Esophagus squamous epithelium (tissue), 5 donors: ENCODE measurements around the gene CDH13. TPM values are rescaled to one million over a fixed set of nuclear protein-coding genes. Genes with fewer than 3 reads are reported as not detected.
"Not testable (repeated sequence)": the region's sequence is repeated elsewhere in the genome, so short reads cannot be mapped to it uniquely, and the experiment has no call there.

ENCODE experiments used
- DNase-seq: peaks from one replicate; lab custom pipeline; 2025; lab: John Stamatoyannopoulos, UW
- H3K27ac ChIP-seq, 4 donors: fragments of 200-600 bp; sonication (generic); one replicate each; pipeline ENCODE4 v1.5.1; 2016 to 2019; ENCODE audit warnings: mild to moderate bottlenecking in 1 of 4
- H3K27me3 ChIP-seq, 4 donors: fragments of 200-600 bp; sonication (generic); 1 replicate in 3 of 4; 2 replicates in 1 of 4; pipeline versions ENCODE4 v1.5.1 to v1.6.0; 2017 to 2021; ENCODE audit warnings: antibody characterized with exemption in 1 of 4
- H3K36me3 ChIP-seq, 3 donors: fragments of 200-600 bp; sonication (generic); one replicate each; pipeline ENCODE4 v1.5.1; 2016 to 2019
- H3K4me1 ChIP-seq, 3 donors: fragments of 200-600 bp; sonication (generic); one replicate each; pipeline ENCODE4 v1.5.1; 2017 to 2019
- H3K4me3 ChIP-seq, 4 donors: fragments of 200-600 bp; sonication (generic); 1 replicate in 3 of 4; 2 replicates in 1 of 4; pipeline ENCODE4 v1.5.1; 2016 to 2019; ENCODE audit warnings: mild to moderate bottlenecking in 2 of 4, moderate library complexity in 1 of 4
- H3K9me3 ChIP-seq, 3 donors: fragments of 200-600 bp; sonication (generic); one replicate each; pipeline ENCODE4 v1.5.1; 2016 to 2019
- POLR2A ChIP-seq, 4 donors: fragments of 450-650 bp; IDR thresholded peaks; one replicate each; pipeline ENCODE4 v1.6.1; 2017; ENCODE audit warnings: antibody characterized with exemption in 4 of 4, mild to moderate bottlenecking in 4 of 4, moderate library complexity in 3 of 4
- WGBS, 2 donors: methylation state at CpG; one replicate each; pipeline ENCODE4 v1.1.5; 2018; 5-methylcytosine and 5-hydroxymethylcytosine counted together
- intact Hi-C: fragments of 100-400 bp; cut with DNase I; formaldehyde crosslinking; loops from one replicate; pipeline ENCODE4 v1.15.0; 2022
- total RNA-seq, 4 donors: library from RNA; depleted of rRNA; stranded (reverse); fragments of >200 nt; gene quantifications; one replicate each; pipeline ENCODE4 v1.1.0, GENCODE V29; 2016
- TF ChIP-seq, protein P1 (sequence below), 6 experiments: fragments of 450-650 bp in 4 of 6; fragments of 200-600 bp in 2 of 6; sonication (generic) in 2 of 6; IDR thresholded peaks; one replicate each; pipeline ENCODE4 v1.5.1; 2016 to 2019; ENCODE audit warnings: antibody characterized with exemption in 6 of 6, mild to moderate bottlenecking in 4 of 6, moderate library complexity in 4 of 6
- donor health status: DM: yes; HTN: yes; CAD: no.

The CDH13 gene
- total RNA-seq, 4 donors from 2014 or later, result 6.9 to 31.9 (median 21.1) TPM

DNA sequence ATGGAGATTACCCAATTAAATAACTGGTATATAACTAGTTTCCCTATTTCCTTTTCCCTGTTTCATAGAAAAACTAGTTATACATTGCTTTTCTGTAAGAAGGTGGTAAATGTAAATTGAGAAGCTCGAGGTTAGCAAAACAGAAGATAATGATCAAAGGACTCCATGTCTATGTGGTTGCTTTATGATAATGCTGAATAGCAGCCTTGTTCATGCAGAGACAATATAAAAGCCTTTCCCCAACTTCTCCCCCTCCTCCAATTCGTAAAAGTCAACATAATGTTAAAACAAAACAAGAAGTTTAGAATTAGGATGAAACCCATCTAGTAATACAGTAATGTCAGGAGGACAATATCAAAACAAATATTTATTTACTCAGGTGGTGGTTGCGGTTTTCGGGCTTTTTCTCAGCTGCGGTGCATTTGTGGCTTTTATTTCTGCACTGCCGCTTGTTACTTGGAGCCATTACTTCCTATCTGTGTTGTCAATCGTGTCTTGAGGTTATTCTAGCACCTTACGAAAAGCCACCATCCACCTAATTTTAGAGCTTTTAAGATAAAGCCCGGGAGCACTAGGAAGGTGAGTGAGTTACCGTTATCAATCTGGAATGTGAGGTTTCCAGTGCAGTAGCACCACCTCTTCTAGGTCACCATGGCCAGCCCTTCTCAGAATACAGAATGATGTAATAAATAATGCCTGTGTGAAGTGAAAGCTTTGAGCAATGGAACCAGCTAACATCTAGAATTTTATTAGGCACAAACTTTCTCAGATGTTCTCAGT lies 297.5 kb downstream of the CDH13 start:
- Histone ChIP-seq H3K36me3 (no peaks in the 10 kb centered on the region), H3K4me3 (no peak overlapping the region), H3K4me1 (no peaks in the 10 kb centered on the region), H3K27me3 (no peaks in the 10 kb centered on the region), H3K27ac (no peak overlapping the region), H3K9me3 (peaks cover 0 to 6% (median 4%) of the 10 kb centered on the region in 3 donors)
- DNase-seq, result no peak
- intact Hi-C loops, result no loop called here
- 43 to 67% methylated on average over 10 of the region's 10 CpGs for WGBS, 2 donors
- TF ChIP-seq, protein P1, sequence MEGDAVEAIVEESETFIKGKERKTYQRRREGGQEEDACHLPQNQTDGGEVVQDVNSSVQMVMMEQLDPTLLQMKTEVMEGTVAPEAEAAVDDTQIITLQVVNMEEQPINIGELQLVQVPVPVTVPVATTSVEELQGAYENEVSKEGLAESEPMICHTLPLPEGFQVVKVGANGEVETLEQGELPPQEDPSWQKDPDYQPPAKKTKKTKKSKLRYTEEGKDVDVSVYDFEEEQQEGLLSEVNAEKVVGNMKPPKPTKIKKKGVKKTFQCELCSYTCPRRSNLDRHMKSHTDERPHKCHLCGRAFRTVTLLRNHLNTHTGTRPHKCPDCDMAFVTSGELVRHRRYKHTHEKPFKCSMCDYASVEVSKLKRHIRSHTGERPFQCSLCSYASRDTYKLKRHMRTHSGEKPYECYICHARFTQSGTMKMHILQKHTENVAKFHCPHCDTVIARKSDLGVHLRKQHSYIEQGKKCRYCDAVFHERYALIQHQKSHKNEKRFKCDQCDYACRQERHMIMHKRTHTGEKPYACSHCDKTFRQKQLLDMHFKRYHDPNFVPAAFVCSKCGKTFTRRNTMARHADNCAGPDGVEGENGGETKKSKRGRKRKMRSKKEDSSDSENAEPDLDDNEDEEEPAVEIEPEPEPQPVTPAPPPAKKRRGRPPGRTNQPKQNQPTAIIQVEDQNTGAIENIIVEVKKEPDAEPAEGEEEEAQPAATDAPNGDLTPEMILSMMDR (IDR thresholded peaks at IDR 0.05), result no peak

DNA sequence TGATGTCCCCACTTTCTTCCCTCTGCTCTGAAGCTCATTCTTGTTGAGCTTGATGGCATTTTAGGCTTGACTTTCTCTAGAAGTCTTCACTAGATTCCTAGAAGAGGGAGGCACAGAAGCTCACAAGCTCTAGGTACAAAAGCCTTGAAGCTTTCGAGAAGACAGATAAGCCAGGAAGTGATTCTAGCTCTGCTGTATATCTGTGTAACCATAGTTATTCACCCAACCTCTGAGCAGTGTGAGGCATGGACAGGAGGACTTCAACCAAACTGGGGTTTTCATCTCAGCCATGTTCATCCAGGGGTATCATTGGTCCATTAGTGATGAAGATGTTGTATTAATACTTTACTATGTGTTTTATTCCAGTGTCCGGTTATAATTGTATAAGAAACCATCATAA lies 299.7 kb downstream of the CDH13 start:
- intact Hi-C loops, result no loop called here
- 86 to 94% methylated on average over 2 of the region's 2 CpGs for WGBS, 2 donors
- no peak overlapping the region for H3K4me3 ChIP-seq
- peaks cover 0 to 4% (median 4%) of the 10 kb centered on the region in 3 donors for H3K9me3 ChIP-seq
- H3K36me3 ChIP-seq, result no peaks in the 10 kb centered on the region
- no peaks in the 10 kb centered on the region for H3K4me1 ChIP-seq
- H3K27ac ChIP-seq, result no peak overlapping the region
- no peak for DNase-seq
- TF ChIP-seq, protein P1 (IDR thresholded peaks at IDR 0.05), result no peak
- no peak for TF ChIP-seq POLR2A (IDR thresholded peaks at IDR 0.05)
- no peaks in the 10 kb centered on the region for H3K27me3 ChIP-seq

DNA sequence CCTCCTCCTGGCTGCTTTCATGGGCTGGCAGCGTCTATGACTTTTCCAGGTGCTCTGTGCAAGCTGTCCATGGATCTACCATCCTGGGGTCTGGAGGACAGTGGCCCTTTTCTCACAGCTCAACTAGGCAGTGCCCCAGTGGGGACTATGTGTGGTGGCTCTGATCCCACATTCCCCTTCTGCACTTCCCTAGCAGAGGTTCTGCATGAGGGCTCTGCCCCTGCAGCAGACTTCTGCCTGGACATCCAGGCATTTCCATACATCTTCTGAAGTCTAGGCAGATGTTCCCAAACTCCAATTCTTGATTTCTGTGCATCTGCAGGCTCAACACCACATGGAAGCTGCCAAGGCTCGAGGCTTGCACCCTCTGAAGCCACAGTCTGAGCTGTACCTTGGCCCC lies 307.2 kb downstream of the CDH13 start:
- H3K4me1 ChIP-seq, H3K27me3 ChIP-seq, H3K27ac ChIP-seq, H3K9me3 ChIP-seq, H3K4me3 ChIP-seq, H3K36me3 ChIP-seq, DNase-seq, intact Hi-C loops: not testable (repeated sequence)
- 73% methylated on average over 2 of the region's 2 CpGs; no CpG with 5 or more reads in 1 of the 2 donors for whole genome bisulfite sequencing, 2 donors

DNA sequence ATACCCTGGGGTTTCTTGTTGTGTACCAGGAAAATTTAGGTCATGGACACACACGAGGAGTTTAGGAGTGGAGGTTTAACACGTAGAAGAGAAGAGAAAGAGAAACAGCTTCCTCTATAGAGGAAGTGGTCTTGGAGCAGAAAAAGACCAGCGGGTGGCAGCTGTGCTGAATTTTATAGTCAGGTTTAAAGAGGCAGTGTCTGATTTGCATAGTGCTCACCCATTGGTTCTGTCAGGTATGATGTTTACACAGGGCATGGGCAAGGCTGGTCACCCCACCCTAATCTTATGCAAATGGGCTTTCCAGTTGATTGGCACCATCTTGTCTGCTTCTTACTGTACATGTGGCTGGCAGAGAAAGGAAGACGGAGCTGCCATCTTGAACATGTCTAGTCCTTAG lies 309.0 kb downstream of the CDH13 start:
- Histone ChIP-seq H3K4me3 (no peak overlapping the region), H3K36me3 (no peaks in the 10 kb centered on the region), H3K4me1 (peaks cover 0 to 8% (median 0%) of the 10 kb centered on the region in 3 donors), H3K9me3 (peaks cover 0 to 6% (median 4%) of the 10 kb centered on the region in 3 donors), H3K27me3 (no peaks in the 10 kb centered on the region), H3K27ac (no peak overlapping the region)
- DNase-seq, result no peak
- 54 to 69% methylated on average over 4 of the region's 4 CpGs for WGBS, 2 donors
- TF ChIP-seq POLR2A (IDR thresholded peaks at IDR 0.05), result no peak
- TF ChIP-seq, protein P1 (IDR thresholded peaks at IDR 0.05), result no peak
- intact Hi-C loops, result no loop called here

DNA sequence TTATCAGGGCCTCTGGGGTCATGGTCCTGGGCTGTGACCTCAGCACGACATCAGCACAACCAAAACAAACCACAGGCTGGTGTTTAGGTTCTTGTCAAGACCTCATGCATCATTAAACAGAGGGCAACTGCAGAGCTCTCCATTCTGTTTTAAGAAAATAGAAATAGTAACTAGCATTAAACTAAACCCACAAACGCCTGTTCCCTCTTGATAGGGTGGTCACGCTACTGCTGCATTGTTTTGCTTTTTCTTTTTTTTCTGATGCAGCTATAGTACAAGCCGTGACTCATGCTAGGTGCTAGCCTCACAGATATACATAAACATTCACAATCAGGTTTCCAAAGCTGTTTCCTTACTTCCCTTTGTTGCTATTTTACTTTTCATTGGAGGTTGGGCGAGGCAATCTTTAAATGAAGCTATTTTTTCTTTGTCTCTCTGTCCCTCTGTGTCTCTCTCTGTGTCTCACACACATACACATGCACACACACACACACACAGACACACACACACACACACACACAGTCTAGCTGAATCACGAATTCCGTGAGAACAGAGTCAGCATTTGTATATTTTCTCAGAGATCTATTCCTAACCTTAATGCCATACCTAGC lies 310.3 kb downstream of the CDH13 start:
- H3K36me3 ChIP-seq, result no peaks in the 10 kb centered on the region
- TF ChIP-seq, protein P1 (IDR thresholded peaks at IDR 0.05), result no peak
- no peak for TF ChIP-seq POLR2A (IDR thresholded peaks at IDR 0.05)
- H3K9me3 ChIP-seq, result peaks cover 0 to 6% (median 4%) of the 10 kb centered on the region in 3 donors
- peaks cover 0 to 8% (median 0%) of the 10 kb centered on the region in 3 donors for H3K4me1 ChIP-seq
- no peak overlapping the region for H3K27ac ChIP-seq
- no peaks in the 10 kb centered on the region for H3K27me3 ChIP-seq
- 28 to 37% methylated on average over 7 of the region's 7 CpGs for WGBS, 2 donors
- no peak overlapping the region for H3K4me3 ChIP-seq
- no peak for DNase-seq
- intact Hi-C loops, result no loop called here
